ENCODE results near the gene UBAC2.

The UBAC2 gene

GRCh38 chr13:99344610-99345208 lies 144.1 kb downstream of the UBAC2 start:
- DNase-seq = no peak

GRCh38 chr13:99345345-99345744 lies 144.7 kb downstream of the UBAC2 start:
- DNase-seq = no peak

DNA sequence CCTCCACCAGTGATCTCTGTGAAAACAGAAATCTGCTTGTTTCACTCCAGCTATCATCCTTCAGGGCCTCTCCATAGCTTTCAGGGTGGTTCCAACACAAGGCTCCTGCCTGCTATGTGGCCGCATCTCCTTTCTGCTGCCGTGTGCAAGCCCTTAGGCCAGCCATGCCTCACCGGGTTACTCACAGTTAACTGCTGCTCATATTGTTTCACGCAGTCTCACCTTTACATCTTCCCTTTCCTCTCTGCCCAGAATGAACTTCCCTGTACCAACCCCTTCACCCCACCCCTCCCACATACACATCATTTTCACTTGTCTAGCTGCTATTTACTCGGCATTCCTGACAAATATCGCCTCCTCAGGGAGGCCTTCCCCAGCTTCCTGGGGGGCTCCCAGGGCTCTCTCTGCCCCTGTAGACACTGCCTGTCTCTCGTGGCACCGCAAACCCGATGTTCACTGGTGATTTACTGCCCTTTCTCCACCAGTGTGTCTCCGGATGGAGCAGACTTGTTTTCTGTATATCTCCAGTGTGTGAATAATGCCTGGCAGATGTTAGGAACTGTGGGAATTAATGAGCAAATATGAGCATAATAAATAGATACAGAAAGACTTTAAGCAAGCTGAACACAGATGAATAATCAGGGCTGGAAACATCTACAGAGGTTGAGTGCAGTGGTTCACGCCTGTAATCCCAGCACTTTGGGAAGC lies 145.8 kb downstream of the UBAC2 start:
- no peak for DNase-seq

GRCh38 chr13:99347335-99347878 lies 146.8 kb downstream of the UBAC2 start:
- DNase-seq = no peak

GRCh38 chr13:99347911-99348451 lies 147.3 kb downstream of the UBAC2 start:
- no peak for DNase-seq

- no peak for DNase-seq
Measured at GRCh38 chr13:99350191-99350590, 149.5 kb downstream of the UBAC2 start.

DNA sequence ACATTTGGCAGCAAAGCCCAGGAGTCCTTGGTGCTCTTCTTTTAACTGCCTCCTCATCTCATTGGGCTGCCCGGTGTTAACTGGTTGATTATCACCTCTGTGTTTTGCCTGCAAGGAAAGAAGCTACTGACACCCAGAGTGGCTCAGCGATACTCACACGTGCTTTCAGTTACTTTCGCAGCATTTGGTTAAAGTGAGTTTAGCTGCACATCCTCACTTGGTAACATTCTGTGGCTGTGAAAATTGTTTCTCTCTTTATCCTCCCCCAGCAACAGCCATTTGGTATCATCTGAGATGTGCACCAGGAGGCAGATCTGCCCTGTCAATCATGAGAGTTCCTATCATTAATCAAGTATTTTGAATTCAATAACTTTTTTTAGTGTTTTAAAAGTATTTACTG lies 151.1 kb downstream of the UBAC2 start:
- no peak for DNase-seq

DNA sequence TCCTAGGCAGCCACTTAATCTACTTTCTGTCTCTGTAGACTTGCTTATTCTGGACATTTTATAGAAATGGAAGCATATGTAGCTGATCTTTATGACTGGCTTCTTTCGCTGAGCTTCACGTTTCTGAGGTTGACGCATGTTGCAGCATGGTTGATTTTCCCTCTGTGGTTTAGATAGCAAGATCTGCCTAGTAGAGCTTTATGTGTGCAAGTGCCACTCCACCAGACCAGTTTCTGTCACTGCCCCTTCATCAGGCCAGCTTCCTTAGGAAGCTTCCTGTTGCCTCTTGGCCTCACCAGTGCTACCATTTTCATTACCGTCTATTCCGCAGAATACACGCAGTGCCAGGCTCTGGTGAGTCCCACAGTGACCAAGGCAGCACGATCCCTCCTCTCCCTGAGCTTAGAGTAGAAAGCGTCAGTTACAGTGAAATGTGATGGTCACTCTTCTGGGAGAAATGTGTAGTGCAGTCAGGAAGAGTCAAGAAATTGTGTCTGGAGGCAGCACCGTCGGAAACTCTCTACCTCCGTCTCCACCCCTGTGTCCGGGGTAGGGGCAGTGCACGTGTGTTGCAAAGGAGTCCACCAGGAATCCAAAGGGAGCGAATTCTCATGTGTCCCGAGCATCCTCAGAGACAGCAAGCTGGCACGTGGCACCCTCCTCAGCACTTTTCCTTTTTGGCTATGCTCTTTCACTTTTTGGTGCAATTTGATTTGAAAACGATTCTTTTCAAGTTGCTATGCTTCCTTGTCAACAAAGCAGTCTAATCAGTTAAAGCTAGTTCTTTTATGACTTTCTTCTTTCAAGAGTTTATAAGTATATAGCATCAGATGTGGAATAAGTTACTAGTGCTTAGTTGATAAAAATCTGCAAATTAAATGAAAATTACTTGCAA lies 151.9 kb downstream of the UBAC2 start:
- no peak for DNase-seq

GRCh38 chr13:99353246-99353600 lies 152.6 kb downstream of the UBAC2 start:
- DNase-seq = no peak

GRCh38 chr13:99353836-99354235 lies 153.2 kb downstream of the UBAC2 start:
- no peak for DNase-seq

DNA sequence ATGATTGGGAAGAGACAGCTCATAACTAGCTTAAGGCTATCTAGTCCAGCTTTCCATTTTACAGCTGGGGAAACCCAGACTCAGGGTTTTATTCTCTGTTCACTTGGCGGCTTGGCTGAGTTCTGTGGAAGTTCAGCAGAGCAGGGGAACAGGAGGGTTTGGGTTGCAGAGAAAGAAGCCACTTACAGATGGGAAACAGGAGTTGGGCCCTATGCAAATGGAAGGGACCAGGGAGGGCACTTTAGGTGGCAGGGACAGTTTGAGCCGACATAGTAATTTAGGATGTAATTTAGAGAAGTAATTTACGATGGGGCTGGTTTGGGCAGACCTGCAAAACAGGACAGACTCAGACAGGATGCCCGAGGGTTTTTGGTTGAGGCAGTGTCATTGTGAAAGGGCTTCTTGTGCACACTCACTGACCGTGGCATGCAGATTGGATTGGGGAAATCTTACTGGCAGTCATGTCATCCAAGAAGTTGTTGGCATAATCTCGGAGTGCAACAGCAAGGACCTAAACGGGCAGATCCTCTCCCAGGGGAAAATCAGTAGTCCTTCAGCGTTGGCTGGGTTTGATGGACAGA lies 153.8 kb downstream of the UBAC2 start:
- no peak for DNase-seq

- no peak for DNase-seq
Measured at GRCh38 chr13:99355267-99356011, 154.8 kb downstream of the UBAC2 start.

DNA sequence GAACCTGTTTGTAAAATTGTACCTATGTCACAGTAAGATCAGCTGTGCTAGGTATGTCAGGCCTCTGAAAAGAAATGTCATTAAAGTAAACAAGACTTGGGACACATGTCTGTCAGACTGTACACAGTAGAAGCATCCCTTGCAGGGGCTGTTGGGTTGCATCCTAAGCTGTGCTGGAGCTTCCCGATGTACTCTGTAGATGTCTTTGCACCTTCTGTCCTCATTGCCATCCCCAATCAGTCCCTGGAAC lies 155.3 kb downstream of the UBAC2 start:
- no peak for DNase-seq

GRCh38 chr13:99356262-99357091 lies 155.8 kb downstream of the UBAC2 start:
- DNase-seq = no peak

DNA sequence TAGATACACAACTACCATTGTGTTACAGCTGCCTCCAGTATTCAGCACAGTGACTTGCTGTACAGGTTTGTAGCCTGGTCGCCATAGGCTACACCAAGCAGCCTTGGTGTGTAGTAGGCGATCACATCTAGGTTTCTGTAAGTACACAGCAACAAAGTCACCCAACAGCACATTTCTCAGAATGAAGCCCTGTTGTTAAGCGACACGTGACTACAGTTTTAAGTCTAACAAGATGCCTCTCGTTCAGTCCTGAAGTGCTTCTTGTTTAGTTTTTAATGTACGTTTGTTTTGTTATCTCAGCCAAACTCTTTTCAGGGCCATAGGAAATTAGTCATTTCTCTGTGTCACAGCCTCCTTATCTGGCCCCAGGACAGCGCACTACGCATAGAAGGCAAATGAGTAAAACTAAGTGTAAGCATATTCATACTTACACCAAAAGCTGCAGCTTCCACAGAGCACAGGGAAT lies 156.5 kb downstream of the UBAC2 start:
- no peak for DNase-seq

DNA sequence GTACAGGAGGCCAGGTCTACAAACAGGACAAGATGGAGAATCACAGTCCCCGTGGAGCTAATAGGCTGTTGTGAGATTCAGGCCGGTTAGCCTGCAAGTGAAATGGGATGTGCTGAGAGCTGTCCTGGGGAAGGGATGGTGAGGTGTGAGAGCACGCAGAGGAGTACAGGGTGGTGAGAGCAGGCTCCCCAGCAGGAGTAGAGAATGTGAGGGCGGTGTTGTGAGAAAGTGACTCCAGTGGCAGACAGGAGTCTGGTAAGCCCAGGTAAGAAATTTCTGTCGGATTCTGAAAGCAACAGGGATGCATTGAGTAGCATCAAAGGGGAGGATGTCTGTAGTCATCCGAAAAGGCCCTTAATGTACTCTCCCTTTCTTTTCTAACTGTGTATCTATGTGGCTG lies 157.3 kb downstream of the UBAC2 start:
- no peak for DNase-seq

DNA sequence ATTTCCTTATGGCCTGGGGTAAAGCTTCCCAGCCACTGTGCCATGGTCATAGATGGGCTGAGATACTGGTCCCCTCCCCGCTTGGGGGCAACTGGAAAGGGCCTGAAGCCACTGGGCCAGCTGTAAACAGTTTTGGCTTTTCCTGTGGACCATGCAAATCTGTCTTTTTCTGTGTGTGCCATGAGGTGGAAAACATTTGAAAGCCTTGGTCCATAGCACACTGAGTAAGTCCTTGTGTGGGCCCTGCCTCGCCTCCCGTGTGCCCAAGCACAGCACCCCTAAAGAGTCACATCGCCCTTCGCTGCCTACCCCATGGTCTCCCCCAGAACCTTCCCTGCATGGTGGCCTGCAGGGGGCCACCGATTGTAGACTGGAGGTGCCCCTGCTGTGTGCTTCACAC lies 158.9 kb downstream of the UBAC2 start:
- DNase-seq = no peak

DNA sequence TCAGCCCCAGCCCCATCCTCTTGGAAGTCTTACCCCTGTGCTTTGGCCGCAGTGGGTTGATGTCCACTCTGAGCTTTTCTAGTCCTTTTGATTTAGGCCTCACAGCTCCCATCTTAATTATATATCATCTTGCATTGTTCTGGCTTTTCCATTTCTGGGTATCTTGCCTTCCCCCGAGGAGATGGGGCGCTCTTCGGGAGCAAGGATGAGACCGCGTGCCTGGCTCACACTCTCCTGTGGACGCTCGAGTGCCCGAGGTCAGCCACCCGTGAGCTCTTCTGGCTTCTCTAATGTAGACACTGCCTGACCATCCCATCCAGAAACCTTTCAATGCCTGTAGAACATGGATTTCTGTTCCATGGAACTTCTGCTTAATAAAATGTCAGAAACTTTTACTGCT lies 160.0 kb downstream of the UBAC2 start:
- no peak for DNase-seq

DNA sequence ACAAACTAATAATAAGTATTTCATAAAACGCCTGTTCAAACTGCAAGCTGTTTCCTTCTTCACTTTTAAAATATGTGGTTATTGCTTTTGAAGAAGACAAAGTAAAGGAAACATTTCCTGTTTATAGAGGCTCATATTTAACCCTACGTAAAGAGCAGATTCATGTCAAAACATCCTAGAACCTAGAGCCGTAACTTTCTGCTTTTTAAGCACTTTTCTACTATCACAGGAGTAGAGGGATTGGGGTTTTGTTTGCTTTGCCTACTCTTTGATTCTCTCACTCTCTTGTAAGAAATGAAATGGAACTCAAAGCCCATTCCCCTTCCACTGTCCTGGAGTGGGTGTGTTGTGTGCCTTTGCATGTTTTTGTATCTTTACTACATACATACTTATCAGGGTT lies 160.5 kb downstream of the UBAC2 start:
- DNase-seq = no peak

- no peak for DNase-seq
Measured at GRCh38 chr13:99362362-99362761, 161.7 kb downstream of the UBAC2 start.

GRCh38 chr13:99363391-99363790 lies 162.7 kb downstream of the UBAC2 start:
- no peak for DNase-seq

- no peak for DNase-seq
Measured at GRCh38 chr13:99363949-99364348, 163.3 kb downstream of the UBAC2 start.

All from NCI-H1092 treated with DMSO at 0.1 percent for 48 hours (cell line).